CD4-positive, alpha-beta memory T cell (primary cell): ENCODE data around the gene WDFY1. TPM values are rescaled to one million over a fixed set of nuclear protein-coding genes. Genes with fewer than 3 reads are reported as not detected.
"Not testable (repeated sequence)": the region's sequence is repeated elsewhere in the genome, so short reads cannot be mapped to it uniquely, and the experiment has no call there.

Source experiments
- CTCF ChIA-PET: fragments of 350-600 bp; sonication (Branson Sonifier 250); formaldehyde crosslinking; loops from one replicate; lab custom pipeline; 2021; ENCODE audit warnings: inconsistent platforms; ENCODE audit not compliant: partially characterized antibody; lab: Charles Lee
- POLR2A ChIA-PET: fragments of 350-600 bp; sonication (Branson Sonifier 250); formaldehyde crosslinking; loops from one replicate; lab custom pipeline; 2021; ENCODE audit not compliant: partially characterized antibody; lab: Charles Lee
- DNase-seq, 5 donors: peaks; one replicate each; pipeline versions ENCODE4 v3.0.0 to v3.0.0-alpha.2; 2020 to 2022; ENCODE audit warnings: mixed read lengths in 1 of 5
- H3K27ac ChIP-seq: one replicate; pipeline ENCODE4 v1.7.0; 2013; ENCODE audit warnings: low read depth, low read length
- H3K27me3 ChIP-seq: 2 replicates; pipeline ENCODE4 v1.7.0; 2013; ENCODE audit warnings: mild to moderate bottlenecking, low read length, moderate library complexity; ENCODE audit not compliant: insufficient read depth
- H3K36me3 ChIP-seq: 2 replicates; pipeline ENCODE4 v1.7.0; 2013; ENCODE audit warnings: mild to moderate bottlenecking, low read length, moderate library complexity; ENCODE audit not compliant: insufficient read depth
- H3K4me1 ChIP-seq: 2 replicates; pipeline ENCODE4 v1.7.0; 2013; ENCODE audit warnings: mild to moderate bottlenecking, low read length, moderate library complexity; ENCODE audit not compliant: insufficient read depth
- H3K4me3 ChIP-seq, 2 donors: one replicate each; pipeline ENCODE4 v1.7.0; 2013; ENCODE audit warnings: low read length in 2 of 2, mild to moderate bottlenecking in 1 of 2
- H3K9me3 ChIP-seq, 2 donors: one replicate each; pipeline ENCODE4 v1.7.0; 2013; ENCODE audit warnings: low read length in 2 of 2, control low read depth in 1 of 2; ENCODE audit not compliant: control insufficient read depth in 1 of 2
- H3K27ac Mint-ChIP-seq, 7 donors: one replicate each; pipeline ENCODE4 v1.8.0; 2020 to 2021; ENCODE audit warnings: mixed read lengths in 7 of 7, mild to moderate bottlenecking in 6 of 7, inconsistent platforms in 3 of 7, moderate library complexity in 3 of 7
- H3K27me3 Mint-ChIP-seq, 2 donors: one replicate each; pipeline ENCODE4 v1.8.0; 2020 to 2021; ENCODE audit warnings: mixed read lengths in 2 of 2
- H3K36me3 Mint-ChIP-seq, 2 donors: one replicate each; pipeline ENCODE4 v1.8.0; 2020 to 2021; ENCODE audit warnings: mixed read lengths in 2 of 2, inconsistent platforms in 1 of 2, mild to moderate bottlenecking in 1 of 2
- H3K4me1 Mint-ChIP-seq, 4 donors: one replicate each; pipeline ENCODE4 v1.8.0; 2020 to 2021; ENCODE audit warnings: mixed read lengths in 4 of 4, mild to moderate bottlenecking in 1 of 4
- H3K4me3 Mint-ChIP-seq, 8 donors: one replicate each; pipeline ENCODE4 v1.8.0; 2020 to 2021; ENCODE audit warnings: mixed read lengths in 8 of 8, mild to moderate bottlenecking in 7 of 8, moderate library complexity in 6 of 8, inconsistent platforms in 3 of 8
- H3K9me3 Mint-ChIP-seq, 8 donors: one replicate each; pipeline ENCODE4 v1.8.0; 2020 to 2021; ENCODE audit warnings: mixed read lengths in 8 of 8, mild to moderate bottlenecking in 5 of 8, inconsistent platforms in 3 of 8, moderate library complexity in 1 of 8
- intact Hi-C: fragments of 100-400 bp; cut with micrococcal nuclease; formaldehyde crosslinking; loops from one replicate; pipeline ENCODE4 v1.15.1; 2023
- polyA plus RNA-seq, 2 donors: library from polyadenylated mRNA; unstranded; fragments of 300-500 nt; fragmentation: Illumina TruSeq; gene quantifications; one replicate each; pipeline ENCODE4 v1.2.3, GENCODE V29; 2021
- total RNA-seq, 2 experiments: library from RNA; stranded (reverse); gene quantifications; one replicate each; pipeline ENCODE4 v1.2.3, GENCODE V29; 2021

The WDFY1 gene
- total and polyA plus RNA-seq, 4 experiments from 2014 or later: 26.5 to 37.7 (median 31.2) TPM

- Histone ChIP-seq H3K27me3 (no peaks in the 10 kb centered on the region), H3K36me3 (no peaks in the 10 kb centered on the region), H3K4me1 (peaks cover 68% of the 10 kb centered on the region), H3K4me3 (no peak overlapping the region), H3K27ac (no peak overlapping the region), H3K9me3 (no peaks in the 10 kb centered on the region)
- H3K27ac Mint-ChIP-seq: peak overlapping the region; percentile 29 to 92 (median 87)
- H3K36me3 Mint-ChIP-seq: peaks cover 14% of the 10 kb centered on the region in 2 donors
- intact Hi-C loops: no loop called here
- H3K27me3 Mint-ChIP-seq: no peaks in the 10 kb centered on the region
- peak overlapping the region; percentile 67 to 87 (median 82) for H3K4me3 Mint-ChIP-seq
- peaks cover 0 to 2% (median 0%) of the 10 kb centered on the region in 8 donors for H3K9me3 Mint-ChIP-seq
- peak; percentile 49 to 79 (median 55) for DNase-seq
- POLR2A ChIA-PET: interaction anchor here (0.6 to 3.0 kb wide), 7 partner anchors 8 to 76 kb away, joined by 3 to 14 read pairs (median 4); partner anchors contain the start of gene MRPL44
- peaks cover 46 to 77% (median 62%) of the 10 kb centered on the region in 4 donors for H3K4me1 Mint-ChIP-seq
- CTCF ChIA-PET: interaction anchor here (0.7 to 2.1 kb wide), 3 partner anchors 16 to 840 kb away, joined by 3 to 5 read pairs (median 3); no protein-coding TSS in a partner anchor
Measured at GRCh38 chr2:223941579-223942277, 3.4 kb downstream of the WDFY1 start.

GRCh38 chr2:223939438-223939837, 5.7 kb downstream of the WDFY1 start:
- H3K27me3 ChIP-seq: not testable (repeated sequence)

GRCh38 chr2:223937535-223937934, 7.6 kb downstream of the WDFY1 start:
- Histone ChIP-seq H3K27me3 (no peaks in the 10 kb centered on the region), H3K4me1 (peaks cover 62% of the 10 kb centered on the region), H3K36me3 (no peaks in the 10 kb centered on the region), H3K9me3 (no peaks in the 10 kb centered on the region), H3K4me3 (no peak overlapping the region), H3K27ac (no peak overlapping the region)
- CTCF ChIA-PET: interaction anchor here (0.6 kb wide), 1 partner anchor 56 kb away, joined by 3 read pairs; no protein-coding TSS in a partner anchor
- H3K36me3 Mint-ChIP-seq: peaks cover 10 to 11% of the 10 kb centered on the region in 2 donors
- intact Hi-C loops: no loop called here
- peaks cover 45 to 82% (median 60%) of the 10 kb centered on the region in 4 donors for H3K4me1 Mint-ChIP-seq
- no peaks in the 10 kb centered on the region for H3K27me3 Mint-ChIP-seq
- H3K9me3 Mint-ChIP-seq: peaks cover 0 to 2% (median 0%) of the 10 kb centered on the region in 8 donors
- POLR2A ChIA-PET: no interaction called here
- peak overlapping the region in 1 of 7 donors; percentile 27 for H3K27ac Mint-ChIP-seq
- peak overlapping the region in 2 of 8 donors; percentile 4 to 36 for H3K4me3 Mint-ChIP-seq
- DNase-seq: no peak

More at GRCh38 chr2:223939438-223939837, 5.7 kb downstream of the WDFY1 start:
- peak overlapping the region in 2 of 8 donors; percentile 18 to 63 for H3K4me3 Mint-ChIP-seq
- DNase-seq, H3K27me3 Mint-ChIP-seq, H3K9me3 Mint-ChIP-seq, H3K27ac ChIP-seq, H3K4me3 ChIP-seq, intact Hi-C loops, H3K9me3 ChIP-seq, H3K36me3 ChIP-seq: not testable (repeated sequence)
- CTCF ChIA-PET: interaction anchor here (0.8 kb wide), 1 partner anchor 10 kb away, joined by 3 read pairs; no protein-coding TSS in a partner anchor
- peaks cover 14% of the 10 kb centered on the region in 2 donors for H3K36me3 Mint-ChIP-seq
- peak overlapping the region in 1 of 7 donors; percentile 1 for H3K27ac Mint-ChIP-seq
- peaks cover 76% of the 10 kb centered on the region for H3K4me1 ChIP-seq
- H3K4me1 Mint-ChIP-seq: peaks cover 47 to 83% (median 67%) of the 10 kb centered on the region in 4 donors
- POLR2A ChIA-PET: interaction anchor here (3.0 kb wide), 1 partner anchor 18 kb away, joined by 14 read pairs; the partner anchor contains the start of gene MRPL44

GRCh38 chr2:223936862-223937326, 8.2 kb downstream of the WDFY1 start:
- Mint-ChIP-seq H3K4me3 (peak overlapping the region in 6 of 8 donors; percentile 5 to 61 (median 36)), H3K27ac (peak overlapping the region in 3 of 7 donors; percentile 16 to 60 (median 31)), H3K9me3 (peaks cover 0 to 2% (median 0%) of the 10 kb centered on the region in 8 donors), H3K4me1 (peaks cover 44 to 84% (median 59%) of the 10 kb centered on the region in 4 donors), H3K27me3 (no peaks in the 10 kb centered on the region), H3K36me3 (peaks cover 10 to 11% of the 10 kb centered on the region in 2 donors)
- CTCF ChIA-PET: no interaction called here
- Histone ChIP-seq H3K4me3 (no peak overlapping the region), H3K27ac (no peak overlapping the region), H3K27me3 (no peaks in the 10 kb centered on the region), H3K36me3 (no peaks in the 10 kb centered on the region), H3K9me3 (no peaks in the 10 kb centered on the region), H3K4me1 (peaks cover 58% of the 10 kb centered on the region)
- intact Hi-C loops: no loop called here
- POLR2A ChIA-PET: interaction anchor here (2.2 kb wide), 1 partner anchor 8 kb away, joined by 12 read pairs; the partner anchor contains the start of gene WDFY1
- DNase-seq: no peak

- Mint-ChIP-seq H3K4me1 (peaks cover 41 to 85% (median 58%) of the 10 kb centered on the region in 4 donors), H3K4me3 (peak overlapping the region in 5 of 8 donors; percentile 1 to 49 (median 3)), H3K27ac (peak overlapping the region in 4 of 7 donors; percentile 2 to 58 (median 40)), H3K27me3 (no peaks in the 10 kb centered on the region), H3K36me3 (peaks cover 4 to 6% of the 10 kb centered on the region in 2 donors), H3K9me3 (no peaks in the 10 kb centered on the region)
- H3K27ac ChIP-seq: no peak overlapping the region
- intact Hi-C loops: no loop called here
- no peaks in the 10 kb centered on the region for H3K36me3 ChIP-seq
- no peak overlapping the region for H3K4me3 ChIP-seq
- peaks cover 61% of the 10 kb centered on the region for H3K4me1 ChIP-seq
- no peak for DNase-seq
- H3K9me3 ChIP-seq: no peaks in the 10 kb centered on the region
- no peaks in the 10 kb centered on the region for H3K27me3 ChIP-seq
- ChIA-PET POLR2A (interaction anchor here (2.2 kb wide), 1 partner anchor 10 kb away, joined by 12 read pairs; the partner anchor contains the start of gene WDFY1), CTCF (interaction anchor here (0.8 kb wide), 1 partner anchor 59 kb away, joined by 3 read pairs; no protein-coding TSS in a partner anchor)
Measured at GRCh38 chr2:223935459-223936125, 9.5 kb downstream of the WDFY1 start.

- peaks cover 47 to 91% (median 64%) of the 10 kb centered on the region in 4 donors for H3K4me1 Mint-ChIP-seq
- Histone ChIP-seq H3K4me3 (no peak overlapping the region), H3K27ac (no peak overlapping the region), H3K36me3 (no peaks in the 10 kb centered on the region), H3K27me3 (no peaks in the 10 kb centered on the region), H3K4me1 (peaks cover 69% of the 10 kb centered on the region), H3K9me3 (no peaks in the 10 kb centered on the region)
- H3K36me3 Mint-ChIP-seq: peaks cover 4 to 6% of the 10 kb centered on the region in 2 donors
- intact Hi-C loops: no loop called here
- H3K9me3 Mint-ChIP-seq: no peaks in the 10 kb centered on the region
- H3K27ac Mint-ChIP-seq: peak overlapping the region in 2 of 7 donors; percentile 42 to 85
- CTCF ChIA-PET: interaction anchor here (1.0 kb wide), 1 partner anchor 9 kb away, joined by 3 read pairs; no protein-coding TSS in a partner anchor
- no peaks in the 10 kb centered on the region for H3K27me3 Mint-ChIP-seq
- POLR2A ChIA-PET: interaction anchor here (2.2 kb wide), 1 partner anchor 10 kb away, joined by 12 read pairs; the partner anchor contains the start of gene WDFY1
- no peak overlapping the region for H3K4me3 Mint-ChIP-seq
- no peak for DNase-seq
Measured at GRCh38 chr2:223934870-223935269, 10.3 kb downstream of the WDFY1 start.
